ENCODE measurements around the gene MCU.

- TF ChIP-seq CTCF (conservative IDR thresholded peaks at IDR 0.05 in 1 of 2, IDR thresholded peaks at IDR 0.05 in 1 of 2; ENCODE audit: low read depth in 1 of 2, low read length in 2 of 2) (no peak), EZH2 (IDR thresholded peaks at IDR 0.05; ENCODE audit: low read length, missing control alignments) (no peak)
These were observed 201.3 kb downstream of the MCU start, which contains the start of gene OIT3 for GRCh38 chr10:72893136-72893798.

All from fibroblast of lung (primary cell).